ENCODE results near the gene ABCD3.

DNA sequence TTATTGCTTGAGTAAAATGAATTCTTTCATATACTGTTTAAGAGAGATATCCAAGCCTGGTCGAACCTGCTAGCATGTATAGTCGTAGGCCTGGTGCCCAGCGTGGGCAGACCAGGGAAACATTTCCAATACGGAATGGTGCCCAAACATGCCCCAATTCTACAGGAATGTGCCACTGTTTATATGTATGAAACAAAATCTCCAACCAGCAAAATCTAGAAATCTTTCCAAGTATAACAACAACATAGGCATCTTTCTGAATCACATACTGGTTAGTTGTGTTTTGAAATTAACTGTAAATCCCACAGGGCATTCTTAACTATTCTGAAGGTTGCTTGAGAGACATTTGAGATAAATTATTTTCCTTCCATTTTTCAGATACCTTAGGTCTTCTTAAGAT is 17.0 kb upstream of the ABCD3 start:
- TF ChIP-seq, protein P1, sequence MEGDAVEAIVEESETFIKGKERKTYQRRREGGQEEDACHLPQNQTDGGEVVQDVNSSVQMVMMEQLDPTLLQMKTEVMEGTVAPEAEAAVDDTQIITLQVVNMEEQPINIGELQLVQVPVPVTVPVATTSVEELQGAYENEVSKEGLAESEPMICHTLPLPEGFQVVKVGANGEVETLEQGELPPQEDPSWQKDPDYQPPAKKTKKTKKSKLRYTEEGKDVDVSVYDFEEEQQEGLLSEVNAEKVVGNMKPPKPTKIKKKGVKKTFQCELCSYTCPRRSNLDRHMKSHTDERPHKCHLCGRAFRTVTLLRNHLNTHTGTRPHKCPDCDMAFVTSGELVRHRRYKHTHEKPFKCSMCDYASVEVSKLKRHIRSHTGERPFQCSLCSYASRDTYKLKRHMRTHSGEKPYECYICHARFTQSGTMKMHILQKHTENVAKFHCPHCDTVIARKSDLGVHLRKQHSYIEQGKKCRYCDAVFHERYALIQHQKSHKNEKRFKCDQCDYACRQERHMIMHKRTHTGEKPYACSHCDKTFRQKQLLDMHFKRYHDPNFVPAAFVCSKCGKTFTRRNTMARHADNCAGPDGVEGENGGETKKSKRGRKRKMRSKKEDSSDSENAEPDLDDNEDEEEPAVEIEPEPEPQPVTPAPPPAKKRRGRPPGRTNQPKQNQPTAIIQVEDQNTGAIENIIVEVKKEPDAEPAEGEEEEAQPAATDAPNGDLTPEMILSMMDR (conservative IDR thresholded peaks at IDR 0.05; ENCODE audit: low read length) = no peak
- no peak for TF ChIP-seq EZH2phosphoT487 (IDR thresholded peaks at IDR 0.05; ENCODE audit: borderline replicate concordance)
